ENCODE results near the gene INPP1. TPM values are rescaled to one million over a fixed set of nuclear protein-coding genes. Genes with fewer than 3 reads are reported as not detected.
A peak's percentile ranks its signal among the peaks of the same experiment; 100 is the strongest.

Gene INPP1
- total RNA-seq, 4 donors from 2014 or later, result 37.0 to 73.0 (median 48.4) TPM

- no peak overlapping the region for H3K4me3 ChIP-seq
- H3K36me3 ChIP-seq, result no peaks in the 10 kb centered on the region
- DNase-seq, result no peak
- intact Hi-C loops (cut with DNase I), result no loop called here
- no peak overlapping the region for H3K27ac ChIP-seq
- no peaks in the 10 kb centered on the region for H3K9me3 ChIP-seq
- H3K27me3 ChIP-seq, result no peaks in the 10 kb centered on the region
- peaks cover 0 to 22% (median 14%) of the 10 kb centered on the region in 3 donors for H3K4me1 ChIP-seq
- 89 to 94% methylated on average over 2 of the region's 2 CpGs for WGBS, 2 donors
- no peak for TF ChIP-seq POLR2A (IDR thresholded peaks at IDR 0.05)
- no peak for TF ChIP-seq CTCF (IDR thresholded peaks at IDR 0.05)
Observed at GRCh38 chr2:190336420-190336819, 7.0 kb upstream of the INPP1 start.

- Histone ChIP-seq H3K27me3 (no peaks in the 10 kb centered on the region), H3K36me3 (no peaks in the 10 kb centered on the region), H3K9me3 (no peaks in the 10 kb centered on the region), H3K4me1 (peaks cover 5 to 37% (median 18%) of the 10 kb centered on the region in 3 donors), H3K27ac (no peak overlapping the region), H3K4me3 (no peak overlapping the region)
- TF ChIP-seq POLR2A (IDR thresholded peaks at IDR 0.05) (no peak), CTCF (IDR thresholded peaks at IDR 0.05) (no peak)
- 57 to 88% methylated on average over 1 of the region's 1 CpG for WGBS, 2 donors
- intact Hi-C loops (cut with DNase I), result no loop called here
- no peak for DNase-seq
Observed at GRCh38 chr2:190338453-190338852, 4.9 kb upstream of the INPP1 start.

- H3K36me3 ChIP-seq, result no peaks in the 10 kb centered on the region
- H3K27me3 ChIP-seq, result no peaks in the 10 kb centered on the region
- no peaks in the 10 kb centered on the region for H3K9me3 ChIP-seq
- no peak for DNase-seq
- H3K4me3 ChIP-seq, result no peak overlapping the region
- peaks cover 5 to 31% (median 11%) of the 10 kb centered on the region in 3 donors for H3K4me1 ChIP-seq
- intact Hi-C loops (cut with DNase I), result no loop called here
- TF ChIP-seq CTCF (IDR thresholded peaks at IDR 0.05), result no peak
- no peak for TF ChIP-seq POLR2A (IDR thresholded peaks at IDR 0.05)
- no peak overlapping the region for H3K27ac ChIP-seq
- WGBS, 2 donors, result 80 to 83% methylated on average over 1 of the region's 1 CpG
Observed at GRCh38 chr2:190339394-190339793, 4.0 kb upstream of the INPP1 start.

GRCh38 chr2:190340369-190340768, 3.0 kb upstream of the INPP1 start:
- Histone ChIP-seq H3K36me3 (no peaks in the 10 kb centered on the region), H3K27ac (no peak overlapping the region), H3K27me3 (no peaks in the 10 kb centered on the region), H3K4me3 (no peak overlapping the region), H3K4me1 (peaks cover 4 to 33% (median 5%) of the 10 kb centered on the region in 3 donors), H3K9me3 (no peaks in the 10 kb centered on the region)
- WGBS, 2 donors, result 28% methylated on average over 2 of the region's 2 CpGs; no CpG with 5 or more reads in 1 of the 2 donors
- no peak for DNase-seq
- TF ChIP-seq CTCF (IDR thresholded peaks at IDR 0.05), result no peak
- intact Hi-C loops (cut with DNase I), result no loop called here

- Histone ChIP-seq H3K4me1 (peaks cover 5 to 52% (median 8%) of the 10 kb centered on the region in 3 donors), H3K27me3 (no peaks in the 10 kb centered on the region), H3K27ac (peak overlapping the region; percentile 97 to 98 (median 97)), H3K9me3 (no peaks in the 10 kb centered on the region), H3K4me3 (peak overlapping the region in 3 of 4 donors; percentile 78 to 97 (median 87)), H3K36me3 (peaks cover 0 to 7% (median 0%) of the 10 kb centered on the region in 3 donors)
- intact Hi-C loops (cut with DNase I), result no loop called here
- TF ChIP-seq POLR2A (IDR thresholded peaks at IDR 0.05) (no peak), CTCF (IDR thresholded peaks at IDR 0.05) (no peak)
- 62 to 65% methylated on average over 4 of the region's 4 CpGs for WGBS, 2 donors
- DNase-seq, result no peak
Observed at GRCh38 chr2:190342611-190343010, 778 bp upstream of the INPP1 start.
